ENCODE results near the gene WDR35. TPM values are rescaled to one million over a fixed set of nuclear protein-coding genes. Genes with fewer than 3 reads are reported as not detected.

The WDR35 gene
- polyA plus RNA-seq, 1 experiment = 9.1 TPM

DNA sequence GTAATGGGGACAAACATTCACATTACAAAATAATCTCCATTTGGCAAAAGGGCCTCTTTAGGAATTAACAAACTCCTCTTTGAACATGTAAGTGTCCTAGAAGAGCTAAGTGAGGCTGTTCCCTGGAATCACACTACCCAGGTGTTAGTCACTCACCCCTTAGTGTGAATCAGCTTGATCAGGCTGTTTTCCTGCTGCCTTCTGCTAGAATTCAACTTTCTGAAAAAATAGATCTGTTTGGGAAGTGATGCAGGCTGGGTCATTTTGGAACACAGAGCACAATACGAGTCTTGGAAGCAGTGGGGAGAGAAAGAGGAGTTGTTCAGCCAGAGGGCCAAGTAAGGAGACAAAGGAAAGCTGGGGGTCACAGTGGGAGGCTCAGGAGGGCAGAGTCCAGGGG is 128.1 kb downstream of the WDR35 start:
- POLR2A ChIA-PET = no interaction called here
- CTCF ChIA-PET = interaction anchor here (1.4 to 5.0 kb wide), 2 partner anchors 493 to 502 kb away, joined by 4 to 50 read pairs; no protein-coding TSS in a partner anchor
- no peaks in the 10 kb centered on the region for H3K27me3 ChIP-seq (ENCODE audit: control insufficient read depth, insufficient read depth, low read length)
- TF ChIP-seq, protein P1, sequence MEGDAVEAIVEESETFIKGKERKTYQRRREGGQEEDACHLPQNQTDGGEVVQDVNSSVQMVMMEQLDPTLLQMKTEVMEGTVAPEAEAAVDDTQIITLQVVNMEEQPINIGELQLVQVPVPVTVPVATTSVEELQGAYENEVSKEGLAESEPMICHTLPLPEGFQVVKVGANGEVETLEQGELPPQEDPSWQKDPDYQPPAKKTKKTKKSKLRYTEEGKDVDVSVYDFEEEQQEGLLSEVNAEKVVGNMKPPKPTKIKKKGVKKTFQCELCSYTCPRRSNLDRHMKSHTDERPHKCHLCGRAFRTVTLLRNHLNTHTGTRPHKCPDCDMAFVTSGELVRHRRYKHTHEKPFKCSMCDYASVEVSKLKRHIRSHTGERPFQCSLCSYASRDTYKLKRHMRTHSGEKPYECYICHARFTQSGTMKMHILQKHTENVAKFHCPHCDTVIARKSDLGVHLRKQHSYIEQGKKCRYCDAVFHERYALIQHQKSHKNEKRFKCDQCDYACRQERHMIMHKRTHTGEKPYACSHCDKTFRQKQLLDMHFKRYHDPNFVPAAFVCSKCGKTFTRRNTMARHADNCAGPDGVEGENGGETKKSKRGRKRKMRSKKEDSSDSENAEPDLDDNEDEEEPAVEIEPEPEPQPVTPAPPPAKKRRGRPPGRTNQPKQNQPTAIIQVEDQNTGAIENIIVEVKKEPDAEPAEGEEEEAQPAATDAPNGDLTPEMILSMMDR (IDR thresholded peaks at IDR 0.05; ENCODE audit: low read depth, low read length) = no peak
- DNase-seq (ENCODE audit: low read depth, low spot score) = no peak
- H3K9me3 ChIP-seq (ENCODE audit: control insufficient read depth, insufficient read depth, low read length) = no peaks in the 10 kb centered on the region; the same call in 1 of the 2 replicates
- no peak overlapping the region for H3K4me3 ChIP-seq (ENCODE audit: low read depth, low read length)
- H3K27ac ChIP-seq (ENCODE audit: low read depth, low read length) = no peak overlapping the region

Other genes starting within 250 kb of the WDR35 start
- gene TTC32, start 88.1 kb downstream of the WDR35 start, polyA plus RNA-seq (2011; rRNA removed) = 5.3 and 6.6 TPM in 2 replicates
- gene MATN3, start 22.6 kb upstream of the WDR35 start, polyA plus RNA-seq (2011; rRNA removed) = 2.7 and 3.0 TPM in 2 replicates
- 1,309 and 1,416 TPM in 2 replicates for gene LAPTM4A, start 61.5 kb upstream of the WDR35 start, polyA plus RNA-seq (2011; rRNA removed)
- 17.9 and 19.9 TPM in 2 replicates for gene SDC1, start 235.0 kb upstream of the WDR35 start, polyA plus RNA-seq (2011; rRNA removed)